Neuronal stem cell (in vitro differentiated cells): ENCODE results near the gene HP1BP3.
"Not testable (repeated sequence)": the region's sequence is repeated elsewhere in the genome, so short reads cannot be mapped to it uniquely, and the experiment has no call there.

Experiments used
- DNase-seq: peaks from one replicate; pipeline ENCODE4 v3.0.0-alpha.2; 2013; ENCODE audit warnings: low spot score
- H2AFZ ChIP-seq: one replicate; pipeline ENCODE4 v1.6.1; 2013; ENCODE audit warnings: mild to moderate bottlenecking, low read length, inconsistent platforms
- H2AK5ac ChIP-seq: 2 replicates; pipeline ENCODE4 v1.6.1; 2013; ENCODE audit warnings: low read depth, mild to moderate bottlenecking, inconsistent platforms, low read length, moderate library complexity, mixed read lengths
- H2BK120ac ChIP-seq: 2 replicates; pipeline ENCODE4 v1.6.1; 2013; ENCODE audit warnings: low read depth, mild to moderate bottlenecking, inconsistent platforms, low read length, moderate library complexity, mixed read lengths
- H2BK12ac ChIP-seq: one replicate; pipeline ENCODE4 v1.6.1; 2013; ENCODE audit warnings: low read length, inconsistent platforms
- H2BK15ac ChIP-seq: 2 replicates; pipeline ENCODE4 v1.6.1; 2013; ENCODE audit warnings: mild to moderate bottlenecking, low read length, inconsistent platforms, mixed read lengths
- H2BK5ac ChIP-seq: one replicate; pipeline ENCODE4 v1.6.1; 2013; ENCODE audit warnings: inconsistent platforms, mild to moderate bottlenecking, low read length, moderate library complexity
- H3K14ac ChIP-seq: one replicate; pipeline ENCODE4 v1.6.1; 2013; ENCODE audit warnings: low read length, inconsistent platforms
- H3K18ac ChIP-seq: 2 replicates; pipeline ENCODE4 v1.6.1; 2013; ENCODE audit warnings: low read length, inconsistent platforms
- H3K23ac ChIP-seq: 2 replicates; pipeline ENCODE4 v1.6.1; 2013; ENCODE audit warnings: low read depth, mild to moderate bottlenecking, mixed read lengths, low read length, inconsistent platforms; ENCODE audit not compliant: poor library complexity
- H3K27ac ChIP-seq: replicated peaks from 3 replicates; pipeline ENCODE4 v1.5.1; 2013; ENCODE audit warnings: low read length, inconsistent platforms
- H3K27me3 ChIP-seq, 3 experiments: 2 replicates each; pipeline ENCODE4 v1.6.1; 2013; ENCODE audit warnings: low read length in 3 of 3, mild to moderate bottlenecking in 2 of 3, inconsistent platforms in 1 of 3, low read depth in 1 of 3, mixed read lengths in 1 of 3, moderate library complexity in 1 of 3; ENCODE audit not compliant: control insufficient read depth in 3 of 3, insufficient read depth in 3 of 3
- H3K36me3 ChIP-seq, 2 donors: replicated peaks in 1 of 2; 2 replicates each; pipeline ENCODE4 v1.6.1; 2013; ENCODE audit warnings: low read length in 2 of 2; ENCODE audit not compliant: control insufficient read depth in 2 of 2, insufficient read depth in 2 of 2
- H3K4ac ChIP-seq: 2 replicates; pipeline ENCODE4 v1.6.1; 2013; ENCODE audit warnings: inconsistent platforms, mild to moderate bottlenecking, low read length, moderate library complexity
- H3K4me1 ChIP-seq, 2 donors: 1 replicate in 1 of 2; 2 replicates in 1 of 2; pipeline ENCODE4 v1.6.1; 2013; ENCODE audit warnings: low read length in 2 of 2, low read depth in 1 of 2; ENCODE audit not compliant: control insufficient read depth in 2 of 2, insufficient read depth in 1 of 2
- H3K4me2 ChIP-seq: one replicate; pipeline ENCODE4 v1.6.1; 2013; ENCODE audit warnings: mild to moderate bottlenecking, low read length, inconsistent platforms; ENCODE audit not compliant: insufficient read depth, poor library complexity, severe bottlenecking
- H3K4me3 ChIP-seq, 2 donors: 2 replicates each; pipeline ENCODE4 v1.5.1; 2013; ENCODE audit warnings: low read length in 2 of 2, mild to moderate bottlenecking in 2 of 2, inconsistent platforms in 1 of 2, moderate library complexity in 1 of 2
- H3K79me1 ChIP-seq: one replicate; pipeline ENCODE4 v1.6.1; 2013; ENCODE audit warnings: low read depth, mild to moderate bottlenecking, inconsistent platforms, low read length, moderate library complexity
- H3K9ac ChIP-seq: one replicate; pipeline ENCODE4 v1.6.1; 2013; ENCODE audit warnings: mild to moderate bottlenecking, low read depth, low read length, inconsistent platforms; ENCODE audit not compliant: poor library complexity
- H3K9me3 ChIP-seq, 2 donors: replicated peaks in 1 of 2; 2 replicates each; pipeline versions ENCODE3 to v1.6.1; 2013; ENCODE audit warnings: low read length in 2 of 2, mild to moderate bottlenecking in 2 of 2, inconsistent platforms in 1 of 2, low read depth in 1 of 2, mixed read lengths in 1 of 2, moderate library complexity in 1 of 2; ENCODE audit not compliant: control insufficient read depth in 2 of 2, insufficient read depth in 1 of 2
- H4K8ac ChIP-seq: one replicate; pipeline ENCODE4 v1.6.1; 2013; ENCODE audit warnings: low read depth, mild to moderate bottlenecking, inconsistent platforms, low read length, moderate library complexity
- H4K91ac ChIP-seq: one replicate; pipeline ENCODE4 v1.6.1; 2013; ENCODE audit warnings: low read length, low read depth, mild to moderate bottlenecking, inconsistent platforms; ENCODE audit not compliant: poor library complexity
- WGBS, 2 donors: extraction: QIAGEN DNeasy Blood & Tissue Kit; methylation state at CpG; one replicate each; pipeline ENCODE4 v1.1.7; 2013; ENCODE audit warnings: missing lambda C conversion rate in 2 of 2, mixed read lengths in 1 of 2; ENCODE audit not compliant: insufficient read length in 2 of 2, insufficient replicate concordance in 1 of 2; ENCODE audit errors: extremely low coverage in 2 of 2; 5-methylcytosine and 5-hydroxymethylcytosine counted together

HP1BP3 gene

GRCh38 chr1:20718343-20718882 lies 68.7 kb downstream of the HP1BP3 start:
- H2AK5ac ChIP-seq, H3K9me3 ChIP-seq: not testable (repeated sequence)
- no CpG with 5 or more reads among the region's 17 CpGs for WGBS, 2 donors

DNA sequence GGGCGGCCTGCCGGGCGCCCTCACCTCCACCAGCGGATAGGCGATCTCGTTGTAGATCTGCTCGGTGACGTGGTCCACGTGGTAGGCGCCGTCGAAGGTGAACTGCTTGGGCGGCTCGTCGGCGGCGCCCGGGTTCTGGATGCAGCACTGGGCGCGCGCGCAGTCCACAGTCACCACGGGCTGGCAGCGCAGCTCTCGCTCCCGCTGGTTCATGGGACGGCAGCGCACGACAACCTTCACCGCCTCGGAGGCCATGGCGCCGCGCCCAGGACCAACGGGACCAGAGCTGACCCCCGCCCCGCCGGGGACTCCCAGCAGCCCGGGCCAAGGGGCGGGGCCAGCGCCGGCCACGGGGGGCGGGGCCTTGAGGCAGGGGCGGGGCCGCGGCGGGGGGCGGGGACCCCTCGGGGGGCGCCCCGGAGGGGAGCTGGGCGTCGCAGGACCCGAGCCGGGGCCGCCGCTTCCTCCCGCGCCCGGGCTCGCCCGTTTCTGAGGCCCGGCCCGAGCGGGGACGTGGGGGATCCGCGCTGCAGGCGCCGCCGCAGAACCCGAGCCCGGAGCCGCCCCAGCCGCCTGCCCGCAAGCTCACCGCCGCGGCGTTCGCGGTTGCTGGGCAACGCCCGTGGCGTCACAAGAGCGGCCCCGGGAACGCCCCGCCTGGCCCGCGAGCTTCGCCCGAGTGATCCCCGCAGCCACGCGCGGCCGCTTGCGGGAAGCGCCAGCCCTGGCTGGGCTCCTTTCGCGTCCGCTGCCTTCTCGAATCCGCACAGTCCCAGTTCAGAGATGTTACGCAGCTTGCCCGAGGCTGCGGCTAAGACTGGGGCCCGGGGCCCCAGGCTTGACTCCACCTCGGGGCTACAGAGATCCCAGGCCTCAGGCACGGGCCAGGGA lies 69.4 kb downstream of the HP1BP3 start, which contains the start of gene KIF17:
Gene KIF17, minus strand, starts transcription at position 556 of the 891 bp plus-strand sequence. Its CDS starts 301 bp downstream, at position 255.
- H3K14ac ChIP-seq, result peak within 1 kb of the TSS; percentile 71
- DNase-seq, result peak; percentile 74
- peak within 1 kb of the TSS; percentile 66 for H2BK5ac ChIP-seq
- no peak within 1 kb of the TSS for H3K4ac ChIP-seq
- H4K8ac ChIP-seq, result no peak within 1 kb of the TSS
- no peak within 1 kb of the TSS for H3K27ac ChIP-seq
- H3K27me3 ChIP-seq, result peaks cover 0 to 7% (median 0%) of the 10 kb centered on the region in 3 experiments
- H3K4me3 ChIP-seq, result peak within 1 kb of the TSS; percentile 37 to 85
- H3K9ac ChIP-seq, result peak within 1 kb of the TSS; percentile 70
- H3K9me3 ChIP-seq, result no peaks in the 10 kb centered on the region
- whole genome bisulfite sequencing, 2 donors, result no CpG with 5 or more reads among the region's 112 CpGs
- peaks cover 0 to 1% of the 10 kb centered on the region in 2 donors for H3K4me1 ChIP-seq
- peak within 1 kb of the TSS; percentile 92 for H2AK5ac ChIP-seq
- peak within 1 kb of the TSS; percentile 58 for H2BK12ac ChIP-seq
- H3K79me1 ChIP-seq, result peaks cover 2% of the 10 kb centered on the region
- no peak within 1 kb of the TSS for H4K91ac ChIP-seq
- H3K23ac ChIP-seq, result peak within 1 kb of the TSS; percentile 73
- H3K18ac ChIP-seq, result peak within 1 kb of the TSS; percentile 97
- H3K4me2 ChIP-seq, result peak within 1 kb of the TSS; percentile 83
- no peak within 1 kb of the TSS for H2BK120ac ChIP-seq
- H3K36me3 ChIP-seq, result no peaks in the 10 kb centered on the region
- peak within 1 kb of the TSS; percentile 89 for H2BK15ac ChIP-seq
- H2AFZ ChIP-seq, result peak within 1 kb of the TSS; percentile 94

More at GRCh38 chr1:20718343-20718882, 68.7 kb downstream of the HP1BP3 start:
- not testable (repeated sequence) for H3K9ac ChIP-seq, H4K91ac ChIP-seq, H3K14ac ChIP-seq, H2BK120ac ChIP-seq, H4K8ac ChIP-seq, H3K36me3 ChIP-seq, H3K4me1 ChIP-seq, DNase-seq, H2BK12ac ChIP-seq, H3K79me1 ChIP-seq, H3K27ac ChIP-seq, H3K4ac ChIP-seq, H2BK5ac ChIP-seq, H3K27me3 ChIP-seq
- Histone ChIP-seq H3K18ac (peak overlapping the region; percentile 87), H3K4me2 (peak overlapping the region; percentile 69), H2BK15ac (peak overlapping the region; percentile 55), H3K23ac (peak overlapping the region; percentile 43), H2AFZ (peak overlapping the region; percentile 94), H3K4me3 (peak overlapping the region; percentile 37 to 81)

DNA sequence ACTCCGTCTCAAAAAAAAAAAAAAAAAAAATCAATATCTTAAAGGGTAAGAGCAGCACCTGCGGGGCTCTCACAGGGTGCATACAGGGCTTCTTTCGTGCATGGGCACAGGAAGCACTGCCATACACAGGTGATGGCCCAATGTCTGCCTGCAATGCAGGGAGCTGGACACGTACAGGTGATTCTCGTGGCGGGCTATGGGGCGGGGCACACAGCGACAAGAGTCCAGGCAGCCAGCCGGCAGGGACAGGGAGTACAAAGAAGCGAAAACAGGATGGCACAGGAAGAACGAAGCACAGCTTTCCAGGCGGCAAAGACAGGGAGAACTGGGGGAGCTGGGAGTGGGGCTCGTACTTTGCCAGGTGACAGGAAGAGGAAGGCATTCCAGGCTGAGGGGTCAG lies 70.9 kb downstream of the HP1BP3 start:
- H3K4ac ChIP-seq, result peak overlapping the region; percentile 66
- H3K14ac ChIP-seq, result no peak overlapping the region
- no peak for DNase-seq
- H2BK5ac ChIP-seq, result no peak overlapping the region
- no peak overlapping the region for H3K4me2 ChIP-seq
- H2BK12ac ChIP-seq, result no peak overlapping the region
- H3K9ac ChIP-seq, result peak overlapping the region; percentile 24
- no peak overlapping the region for H2BK120ac ChIP-seq
- no peak overlapping the region for H2BK15ac ChIP-seq
- WGBS, 2 donors, result no CpG with 5 or more reads among the region's 13 CpGs
- no peaks in the 10 kb centered on the region for H3K36me3 ChIP-seq
- peaks cover 4 to 11% of the 10 kb centered on the region in 2 donors for H3K4me1 ChIP-seq
- no peak overlapping the region for H3K23ac ChIP-seq
- H2AFZ ChIP-seq, result no peak overlapping the region
- no peak overlapping the region for H3K27ac ChIP-seq
- no peak overlapping the region for H4K91ac ChIP-seq
- H3K9me3 ChIP-seq, result no peaks in the 10 kb centered on the region
- H3K18ac ChIP-seq, result no peak overlapping the region
- no peak overlapping the region for H4K8ac ChIP-seq
- no peak overlapping the region for H3K4me3 ChIP-seq
- H2AK5ac ChIP-seq, result no peak overlapping the region
- peaks cover 2% of the 10 kb centered on the region for H3K79me1 ChIP-seq
- peaks cover 0 to 7% (median 0%) of the 10 kb centered on the region in 3 experiments for H3K27me3 ChIP-seq

DNA sequence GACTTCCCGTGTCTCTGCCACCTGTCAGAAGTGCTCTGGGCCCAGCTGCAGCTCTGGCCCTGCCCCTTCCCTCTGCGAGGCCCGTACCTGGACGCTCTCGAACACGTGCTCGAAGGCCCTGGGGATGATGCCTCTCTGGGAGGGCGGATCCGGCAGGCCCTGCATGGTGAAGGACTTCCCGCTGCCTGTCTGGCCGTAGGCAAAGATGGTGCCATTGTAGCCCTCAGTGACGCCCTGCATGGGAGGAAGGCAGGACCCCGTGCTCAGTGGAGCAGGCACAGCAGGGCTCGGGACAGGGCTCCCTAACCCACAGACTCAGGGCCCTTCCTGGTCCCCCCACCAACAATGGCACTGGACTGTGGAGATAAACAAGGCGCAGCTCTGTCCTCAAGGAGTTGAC lies 71.7 kb downstream of the HP1BP3 start:
- WGBS, 2 donors, result no CpG with 5 or more reads among the region's 15 CpGs
- Histone ChIP-seq H3K9ac (no peak overlapping the region), H2BK12ac (no peak overlapping the region), H3K4me2 (no peak overlapping the region), H4K91ac (no peak overlapping the region), H3K4me1 (peaks cover 4 to 19% of the 10 kb centered on the region in 2 donors), H3K27ac (no peak overlapping the region), H3K79me1 (peaks cover 2% of the 10 kb centered on the region), H2BK15ac (no peak overlapping the region), H3K36me3 (no peaks in the 10 kb centered on the region), H3K14ac (no peak overlapping the region), H3K9me3 (no peaks in the 10 kb centered on the region), H2AK5ac (peak overlapping the region; percentile 33), H2BK5ac (no peak overlapping the region), H3K23ac (peak overlapping the region; percentile 45), H2AFZ (no peak overlapping the region), H2BK120ac (no peak overlapping the region), H3K4me3 (no peak overlapping the region), H3K18ac (no peak overlapping the region), H4K8ac (no peak overlapping the region), H3K27me3 (peaks cover 0 to 7% (median 0%) of the 10 kb centered on the region in 3 experiments), H3K4ac (no peak overlapping the region)
- DNase-seq, result no peak
